ENCODE data around the gene HES1. TPM values are rescaled to one million over a fixed set of nuclear protein-coding genes. Genes with fewer than 3 reads are reported as not detected.
"Not testable (repeated sequence)": the region's sequence is repeated elsewhere in the genome, so short reads cannot be mapped to it uniquely, and the experiment has no call there.

Gene HES1
- polyA plus RNA-seq, 3 donors = 71.6 to 89.9 (median 77.0) TPM

DNA sequence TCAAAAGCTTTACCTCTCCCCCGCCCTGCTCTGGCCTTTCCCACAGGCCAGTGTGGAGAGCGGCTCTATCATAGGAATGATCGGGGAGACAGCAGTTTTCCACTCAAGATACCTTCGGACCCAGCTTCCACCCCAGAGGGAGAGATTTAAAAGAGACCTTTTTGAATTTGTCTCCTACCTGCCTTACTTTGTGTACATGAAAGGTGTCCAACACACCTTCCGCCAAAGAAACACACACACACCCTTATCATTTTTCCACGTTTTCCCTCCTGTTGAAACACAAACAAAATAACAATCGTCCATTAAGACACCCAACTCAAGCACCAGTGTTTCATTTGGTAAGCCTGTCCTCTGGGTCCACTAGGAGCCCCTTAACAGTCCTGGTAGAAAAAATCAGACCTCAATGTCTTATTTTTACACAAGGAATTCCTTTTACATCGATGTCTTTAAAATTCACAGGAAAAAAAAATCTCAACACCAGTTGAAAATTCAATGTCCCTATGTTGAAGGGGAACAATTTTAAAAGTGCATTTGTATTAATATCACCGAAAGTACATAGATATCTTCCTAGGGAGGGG is 4.0 kb downstream of the HES1 start:
- no peak for DNase-seq (ENCODE audit: low read depth in 3 of 3, low spot score in 2 of 3)

DNA sequence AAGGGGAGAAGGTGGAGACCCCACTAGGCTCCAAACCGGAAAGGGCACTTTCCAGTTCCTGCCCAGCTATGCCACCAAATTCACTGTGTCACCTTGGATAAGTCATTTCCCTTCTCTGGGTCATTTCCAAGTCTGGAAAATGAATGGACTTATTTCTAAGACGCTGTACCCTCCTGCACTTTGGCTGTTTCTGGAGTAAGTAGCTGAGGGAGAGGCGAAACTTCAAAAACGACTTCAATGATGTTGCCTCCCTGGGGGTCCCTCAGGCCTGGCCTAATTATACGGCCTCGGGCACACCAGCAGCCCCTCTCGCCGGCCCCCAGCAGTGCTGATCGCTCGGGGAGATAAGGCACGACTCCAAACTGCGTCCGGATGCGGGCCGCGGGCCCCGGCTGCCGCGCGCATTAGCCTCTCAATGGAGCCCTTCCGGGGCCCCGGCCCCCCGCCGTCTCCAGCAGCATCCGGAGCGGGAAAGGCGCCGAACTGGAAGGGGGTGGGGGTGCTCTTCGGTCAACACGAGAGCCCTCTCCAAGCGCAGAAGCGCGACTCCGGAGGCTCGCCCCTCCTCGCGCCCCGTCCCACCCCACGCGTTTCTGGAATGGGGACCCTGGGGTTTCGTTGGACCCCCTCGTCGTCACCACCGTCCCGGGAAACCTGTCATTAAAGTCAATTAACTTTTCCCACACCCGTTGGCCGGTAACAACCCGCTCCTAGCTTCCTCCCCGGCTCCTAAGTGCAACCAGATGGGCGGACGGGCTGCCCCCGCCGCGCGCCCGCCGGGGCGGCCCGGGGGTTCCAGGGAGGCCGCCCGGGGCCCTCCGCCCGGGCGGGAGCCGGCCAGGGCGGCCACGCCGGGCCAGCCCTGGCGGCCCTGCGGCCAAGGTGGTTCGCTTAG is 4.8 kb downstream of the HES1 start:
- DNase-seq (ENCODE audit: low read depth in 3 of 3, low spot score in 2 of 3) = no peak

DNA sequence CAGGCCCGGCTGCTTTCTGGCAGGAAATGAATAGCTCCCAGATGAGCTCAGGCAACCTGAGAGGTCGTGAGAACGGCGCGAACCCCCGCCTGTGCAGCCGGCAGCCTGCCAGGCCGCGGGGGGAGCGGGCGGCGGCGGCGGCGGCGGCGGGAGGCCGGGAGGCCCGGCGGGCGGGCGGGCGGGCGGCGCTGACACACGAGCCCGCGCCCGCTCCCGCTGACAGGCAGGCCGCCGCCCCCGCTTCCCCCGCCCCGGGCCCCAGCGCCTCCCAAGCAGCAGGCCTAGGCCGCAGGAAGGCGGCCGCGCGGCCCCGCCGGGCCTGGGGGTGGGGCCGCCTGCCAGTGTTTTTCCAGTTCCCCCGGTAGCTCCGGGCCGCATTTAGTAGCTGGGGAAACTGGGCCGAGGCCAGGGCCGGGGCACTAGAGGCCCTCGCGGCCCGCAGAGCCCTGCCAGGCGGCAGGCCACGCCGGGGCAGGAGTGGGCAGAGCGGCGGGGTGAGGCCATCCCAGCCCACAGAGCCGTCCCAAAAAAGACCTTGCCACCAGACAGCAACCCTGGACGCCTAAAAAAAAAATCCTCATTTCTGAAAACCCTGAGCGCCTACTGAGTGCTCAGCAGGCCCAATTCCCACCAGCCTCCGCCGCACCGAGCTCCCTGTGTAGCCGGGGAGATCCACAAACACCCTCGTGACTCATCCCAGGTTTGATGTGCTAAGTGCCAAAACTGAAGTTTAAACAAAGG is 5.6 kb downstream of the HES1 start:
- no peak for DNase-seq (ENCODE audit: low read depth in 3 of 3, low spot score in 2 of 3)

DNA sequence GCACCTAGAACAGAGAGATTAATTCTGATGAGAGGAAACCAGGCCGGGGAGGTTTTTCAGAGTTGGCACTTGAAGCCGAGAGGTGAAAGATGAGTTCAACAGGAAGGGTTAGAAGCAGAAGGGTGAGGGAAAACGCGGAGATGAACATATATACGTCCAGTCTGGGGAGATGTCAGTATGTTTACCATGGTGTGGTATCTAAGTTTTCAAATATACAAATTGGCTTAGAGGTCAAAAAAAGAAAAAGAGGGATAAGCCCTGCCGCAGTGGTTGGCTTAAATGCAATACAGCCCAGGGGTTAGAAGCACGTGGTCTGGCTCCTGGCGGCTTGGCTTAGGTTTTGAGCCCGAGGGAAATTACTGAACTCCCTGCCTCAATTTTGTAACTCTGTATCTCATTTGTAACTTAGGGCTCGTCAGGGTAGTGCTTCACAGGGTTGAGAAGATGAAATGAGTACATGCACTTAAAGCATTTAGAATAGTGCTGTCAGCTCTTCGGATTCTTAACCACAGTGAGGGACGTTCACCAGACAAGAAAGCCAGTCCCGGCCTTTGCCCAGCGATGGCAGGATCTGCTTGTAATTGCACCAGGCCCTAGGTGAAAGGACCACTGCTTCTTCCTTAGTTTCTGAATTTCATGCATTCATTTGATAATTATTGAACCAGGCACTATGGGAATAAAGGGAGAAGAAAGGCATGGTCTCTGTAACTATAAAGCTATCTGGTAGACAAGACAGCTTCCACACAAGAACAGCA is 6.4 kb downstream of the HES1 start:
- no peak for DNase-seq (ENCODE audit: low read depth in 3 of 3, low spot score in 2 of 3)

DNA sequence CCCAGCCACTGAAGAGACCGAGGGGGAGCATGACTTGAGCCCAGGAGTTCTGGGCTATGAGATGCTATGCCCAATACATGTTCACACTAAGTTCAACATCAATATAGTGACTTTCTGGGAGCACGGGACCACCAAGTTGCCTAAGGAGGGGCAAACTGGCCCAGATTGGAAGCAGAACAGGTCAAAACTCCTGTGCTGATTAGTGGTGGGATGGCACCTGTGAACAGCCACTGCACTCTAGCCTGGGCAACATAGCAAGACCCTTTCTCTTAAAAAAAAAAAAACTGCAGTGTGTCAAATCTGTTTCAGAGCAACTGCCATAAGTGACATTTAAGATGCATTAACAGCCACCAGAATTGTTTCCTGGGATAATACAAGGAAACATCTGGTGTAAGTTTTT is 9.8 kb downstream of the HES1 start:
- no peak for DNase-seq (ENCODE audit: low read depth in 3 of 3, low spot score in 2 of 3)

DNA sequence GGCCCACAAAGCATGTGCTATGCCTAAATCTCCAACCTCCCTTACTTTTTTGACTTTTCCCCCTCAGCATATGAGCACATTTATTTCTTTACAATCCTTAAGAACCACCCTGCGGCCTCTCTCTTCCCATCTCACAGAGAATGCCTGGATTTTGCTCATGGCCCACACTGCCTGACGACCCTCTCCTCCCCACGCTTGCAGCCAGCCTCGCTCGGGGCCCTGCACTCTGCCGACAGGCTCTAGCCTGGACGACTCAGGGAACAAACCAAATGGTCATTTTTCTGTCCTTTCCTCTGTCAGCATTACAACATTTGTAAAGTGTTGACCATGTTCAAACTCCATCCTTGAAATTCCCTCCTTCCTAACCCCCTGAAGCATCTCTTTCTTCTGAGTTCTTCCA is 11.7 kb downstream of the HES1 start:
- DNase-seq (ENCODE audit: low read depth in 3 of 3, low spot score in 2 of 3) = no peak

DNA sequence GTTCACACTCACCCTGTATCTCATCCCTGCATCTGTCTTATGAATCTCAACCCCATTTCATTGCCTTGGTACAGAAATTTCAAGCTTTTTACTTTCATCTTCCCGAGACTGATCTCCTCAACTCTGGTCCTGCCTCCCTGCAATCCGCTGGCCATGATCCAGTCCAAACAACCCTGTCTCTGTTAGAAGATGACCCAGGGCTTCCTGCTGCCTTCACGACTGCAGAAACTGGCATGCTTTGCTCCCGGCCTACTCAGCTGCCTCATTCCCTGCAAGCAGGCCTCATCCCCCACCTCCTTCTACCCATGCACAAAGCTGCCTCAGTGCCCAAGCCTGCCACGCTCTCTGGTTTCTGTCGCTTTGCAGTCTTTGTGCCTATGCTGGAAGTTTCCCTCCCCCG is 12.4 kb downstream of the HES1 start:
- no peak for DNase-seq (ENCODE audit: low read depth in 3 of 3, low spot score in 2 of 3)

DNA sequence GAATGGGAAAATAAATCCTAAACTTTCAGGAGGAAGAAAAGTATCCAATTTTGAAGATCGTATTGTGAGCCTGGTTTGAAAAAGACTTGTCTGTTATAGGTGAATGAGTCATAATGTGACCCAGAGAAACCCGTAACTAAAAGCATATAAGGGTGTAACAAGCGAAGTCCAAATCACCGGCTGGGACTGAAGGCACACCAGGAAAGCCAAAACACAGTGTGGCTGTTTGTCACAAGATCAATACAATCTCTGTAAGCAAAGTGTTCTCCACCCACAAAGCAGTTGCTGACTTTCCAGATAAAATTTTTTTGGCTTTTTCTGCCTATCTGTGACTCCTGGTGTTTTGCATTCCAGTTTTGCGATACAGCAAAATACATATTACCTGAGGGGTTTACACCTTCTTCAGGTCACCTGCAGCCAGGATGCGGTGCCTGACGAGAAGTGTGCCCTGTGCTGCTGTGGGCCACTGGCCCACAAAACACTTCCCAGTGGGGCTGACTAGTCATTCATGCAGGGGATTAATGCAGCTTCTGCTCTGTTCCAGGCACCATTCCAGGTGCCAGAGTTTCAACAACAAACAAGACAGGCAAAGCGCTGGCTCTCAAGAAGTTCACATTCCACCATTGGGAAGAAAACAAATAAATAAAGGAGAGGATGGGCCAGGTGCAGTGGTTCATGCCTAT is 14.4 kb downstream of the HES1 start:
- no peak for DNase-seq (ENCODE audit: low read depth in 3 of 3, low spot score in 2 of 3)

DNA sequence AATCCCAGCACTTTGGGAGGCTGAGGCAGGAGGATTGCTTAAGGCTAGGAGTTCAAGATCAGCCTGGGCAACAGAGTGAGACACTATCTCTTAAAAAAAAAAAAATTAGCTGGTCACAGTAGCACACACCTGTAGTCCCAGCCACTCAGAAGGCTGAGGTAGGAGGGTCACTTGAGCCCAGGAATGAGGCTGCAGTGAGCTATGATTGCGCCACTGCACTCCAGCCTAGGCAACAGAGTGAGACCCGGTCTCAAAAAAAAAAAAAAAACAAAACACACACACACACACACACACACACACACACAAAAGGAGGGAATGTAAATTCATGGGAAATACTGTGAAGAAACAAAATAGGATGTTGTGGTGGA is 15.0 kb downstream of the HES1 start:
- DNase-seq (ENCODE audit: low read depth in 3 of 3, low spot score in 2 of 3) = not testable (repeated sequence)

DNA sequence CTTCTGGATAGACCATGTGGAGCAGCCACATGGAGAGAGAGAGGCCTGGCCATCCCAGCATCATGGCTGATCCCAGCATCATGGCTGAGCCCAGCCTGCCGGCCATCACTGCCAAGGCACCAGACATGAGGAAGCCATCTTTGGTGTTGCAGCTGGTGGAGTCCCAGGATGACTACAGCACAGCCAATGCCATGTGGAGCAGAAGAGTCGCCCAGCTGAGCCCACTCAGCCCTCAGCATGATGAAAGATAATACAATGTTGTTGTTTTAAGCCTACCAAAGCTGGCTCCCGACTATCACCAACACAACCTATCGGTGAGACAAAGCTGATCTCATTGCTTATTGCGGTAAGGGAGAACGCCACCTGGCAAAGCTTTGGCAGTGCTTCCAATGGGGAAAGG is 18.4 kb downstream of the HES1 start:
- no peak for DNase-seq (ENCODE audit: low read depth in 3 of 3, low spot score in 2 of 3)

DNA sequence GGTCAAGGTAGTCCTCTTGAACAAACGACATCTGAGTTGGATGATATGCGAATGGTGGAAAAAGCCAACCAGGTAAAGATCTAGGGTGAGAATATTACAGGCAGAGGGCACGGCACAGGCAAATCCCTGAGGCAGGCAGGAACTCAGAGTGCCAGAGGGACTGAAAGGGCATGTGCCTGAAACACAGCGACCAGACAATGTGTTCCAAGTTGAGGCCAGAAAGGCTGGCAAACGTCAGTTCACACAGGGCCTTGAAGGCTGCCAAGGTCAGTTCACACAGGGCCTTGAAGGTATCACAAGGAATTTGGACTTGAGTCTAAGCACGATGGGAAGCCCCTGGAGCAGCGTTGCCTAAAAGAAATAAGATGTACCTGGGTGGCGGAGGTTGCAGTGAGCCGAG is 20.1 kb downstream of the HES1 start:
- no peak for DNase-seq (ENCODE audit: low read depth in 3 of 3, low spot score in 2 of 3)

DNA sequence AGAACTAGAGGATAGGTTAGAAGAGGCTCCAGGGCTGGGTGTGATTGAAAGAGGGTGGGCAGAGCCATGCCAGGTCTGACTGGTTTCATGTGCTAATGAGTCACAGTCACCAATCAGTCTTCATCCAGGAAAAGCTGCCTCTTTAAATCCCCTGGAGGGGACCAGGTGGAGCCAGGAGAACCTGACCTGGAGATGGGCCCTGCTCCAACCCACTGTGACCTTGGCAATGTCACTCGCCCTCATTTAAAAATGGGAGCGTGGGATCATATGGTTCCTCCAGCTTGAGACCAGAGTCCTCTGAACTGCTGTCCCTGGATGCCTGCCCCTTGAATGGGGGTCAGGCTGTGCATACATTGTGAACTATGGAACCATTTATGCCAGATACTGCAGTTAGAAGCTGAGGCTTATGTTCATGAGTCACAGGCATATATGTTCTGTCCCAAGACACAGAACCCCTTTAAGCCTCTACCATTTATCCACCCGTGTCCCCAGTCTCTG is 23.0 kb downstream of the HES1 start:
- DNase-seq (ENCODE audit: low read depth in 3 of 3, low spot score in 2 of 3) = no peak

DNA sequence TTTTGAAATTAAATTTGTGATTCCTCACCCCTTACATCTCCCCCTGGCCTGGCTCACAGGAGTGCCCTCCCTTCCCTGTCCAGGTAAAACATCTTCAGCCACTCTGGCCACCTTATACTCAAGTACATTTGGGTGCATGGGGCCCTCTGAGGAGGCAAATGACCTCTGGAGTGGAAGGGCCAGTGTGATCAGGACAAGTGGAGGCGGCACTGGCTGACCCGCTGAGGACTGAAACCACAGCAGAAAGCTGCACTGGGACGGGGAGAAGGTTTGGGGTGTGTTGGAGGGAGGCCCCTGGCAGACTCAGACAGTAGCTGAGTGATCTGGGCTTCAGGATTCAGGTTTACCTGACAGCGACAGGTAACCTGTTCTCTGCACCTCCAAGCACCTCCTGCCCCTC is 24.2 kb downstream of the HES1 start:
- no peak for DNase-seq (ENCODE audit: low read depth in 3 of 3, low spot score in 2 of 3)

DNA sequence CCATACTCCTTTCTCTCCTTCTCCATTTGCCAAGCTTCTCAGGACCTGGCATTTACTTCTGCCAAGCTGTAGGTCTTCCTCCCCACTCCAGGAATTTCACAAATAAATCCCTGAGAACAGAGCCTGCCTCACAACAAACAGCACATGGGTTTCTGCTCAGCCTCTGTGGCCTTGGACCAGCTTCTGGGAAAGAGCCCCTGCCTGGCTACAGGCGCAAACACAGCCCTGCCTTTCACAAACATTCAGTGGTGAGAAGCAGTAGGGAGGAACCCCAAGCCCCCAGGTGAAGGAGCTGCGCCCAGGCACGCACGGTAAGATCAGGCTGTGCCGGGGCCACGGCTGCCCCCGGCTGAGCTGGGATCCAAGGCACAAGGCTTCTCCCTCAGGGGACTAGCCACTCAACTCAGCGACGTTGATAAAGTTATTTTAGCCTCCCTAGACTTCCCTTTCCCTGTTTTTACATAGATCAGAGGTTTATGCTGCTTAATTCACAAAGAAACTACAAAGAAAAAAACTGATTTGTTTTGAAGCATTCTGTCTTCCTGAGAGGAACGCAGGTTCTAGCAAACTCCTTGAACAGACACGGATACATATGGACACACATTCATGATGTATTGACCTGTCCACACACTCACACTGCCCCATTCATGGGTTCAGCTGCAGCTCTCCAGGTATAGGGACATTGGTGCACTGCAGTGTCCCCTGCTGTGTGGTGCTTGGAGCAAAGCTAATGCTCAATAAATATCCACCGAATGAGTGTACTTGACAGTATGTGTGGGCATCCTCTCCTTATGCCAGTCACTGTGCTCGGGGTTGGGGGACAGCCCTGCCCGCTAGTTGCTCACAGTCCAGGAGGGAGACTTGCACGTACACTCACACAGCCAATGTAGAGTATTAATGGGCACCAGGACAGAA is 25.4 kb downstream of the HES1 start:
- DNase-seq (ENCODE audit: low read depth in 3 of 3, low spot score in 2 of 3) = no peak

DNA sequence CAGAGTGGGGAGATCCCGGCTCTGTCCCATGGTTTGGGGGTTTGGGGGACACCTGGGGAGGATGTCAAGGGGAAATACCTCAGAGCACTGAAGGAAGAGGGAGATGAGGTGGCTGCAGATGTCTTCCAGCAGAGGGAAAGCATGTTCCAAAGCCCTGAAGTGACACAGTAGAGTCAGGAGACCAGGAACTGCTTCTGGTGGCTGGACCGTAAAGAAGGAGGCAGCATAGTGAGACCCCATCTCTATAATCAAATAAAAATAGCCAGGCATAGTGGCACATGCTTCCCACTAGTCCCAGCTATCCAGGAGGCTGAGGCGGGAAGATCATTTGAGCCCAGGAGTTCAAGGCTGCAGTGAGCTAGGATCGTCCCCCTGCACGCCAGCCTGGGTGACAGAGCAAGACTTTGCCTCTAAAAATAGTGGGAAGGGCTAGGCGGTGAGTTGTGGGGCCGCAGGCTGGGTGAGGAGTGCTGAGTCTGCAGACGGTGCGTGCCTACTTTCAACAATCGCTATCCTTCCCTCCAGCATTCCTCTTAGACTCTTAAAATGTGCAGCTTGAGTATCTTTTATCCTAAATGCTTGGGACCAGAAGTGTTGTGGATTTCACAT is 26.2 kb downstream of the HES1 start:
- DNase-seq (ENCODE audit: low read depth in 3 of 3, low spot score in 2 of 3) = no peak

DNA sequence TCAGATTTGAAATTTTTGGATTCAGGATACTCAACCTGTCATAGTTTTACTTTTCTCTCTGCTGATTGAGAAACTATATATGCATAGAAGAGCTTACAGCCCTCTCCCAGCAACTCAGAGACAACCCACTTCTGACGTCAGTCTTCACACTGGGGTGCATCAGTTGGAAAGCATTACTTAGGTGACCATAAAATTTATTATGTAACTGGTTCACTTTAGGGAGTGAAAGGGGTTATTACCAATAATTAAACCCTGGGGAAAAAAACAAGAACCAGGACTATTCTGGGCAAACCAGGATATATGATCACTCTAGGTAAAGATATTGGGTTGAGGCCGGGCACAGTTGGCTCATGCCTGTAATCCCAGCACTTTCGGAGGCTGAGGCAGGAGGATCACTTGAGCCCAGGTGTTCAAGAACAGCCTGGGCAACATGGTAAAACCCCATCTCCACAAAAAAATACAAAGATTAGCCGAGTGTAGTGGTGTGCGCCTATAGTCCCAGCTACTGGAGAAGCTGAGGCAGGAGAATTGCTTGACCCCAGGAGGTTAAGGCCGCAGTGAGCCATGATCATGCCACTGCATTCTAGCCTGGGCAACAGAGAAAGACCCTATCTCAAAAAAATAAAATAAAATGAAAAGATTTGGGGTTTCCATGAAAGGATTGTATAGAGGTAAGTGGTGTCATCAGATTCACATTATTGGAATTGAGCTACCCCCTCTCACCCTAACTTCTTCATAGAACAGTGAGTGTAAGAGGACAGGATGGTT is 27.1 kb downstream of the HES1 start:
- DNase-seq (ENCODE audit: low read depth in 3 of 3, low spot score in 2 of 3) = no peak

DNA sequence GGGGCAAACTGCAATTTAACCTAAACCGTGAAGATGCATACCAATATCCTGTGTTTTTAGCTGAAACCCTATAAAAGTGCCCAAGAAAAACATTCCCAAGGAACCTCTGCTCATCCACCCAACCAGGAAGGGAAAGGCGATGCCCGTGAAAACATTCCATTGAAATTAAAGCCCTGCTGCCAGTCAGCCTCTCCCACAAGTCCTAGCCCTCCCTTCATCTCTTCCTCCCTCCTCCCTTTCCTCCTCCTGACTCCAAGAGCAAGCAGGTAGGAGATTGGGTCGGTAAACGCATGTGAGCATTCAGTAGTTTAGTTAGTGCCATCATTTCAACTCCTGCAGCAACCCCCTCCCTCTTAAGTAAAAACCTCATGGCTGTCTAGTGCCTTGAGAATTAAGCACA is 27.7 kb downstream of the HES1 start:
- DNase-seq (ENCODE audit: low read depth in 3 of 3, low spot score in 2 of 3) = no peak

DNA sequence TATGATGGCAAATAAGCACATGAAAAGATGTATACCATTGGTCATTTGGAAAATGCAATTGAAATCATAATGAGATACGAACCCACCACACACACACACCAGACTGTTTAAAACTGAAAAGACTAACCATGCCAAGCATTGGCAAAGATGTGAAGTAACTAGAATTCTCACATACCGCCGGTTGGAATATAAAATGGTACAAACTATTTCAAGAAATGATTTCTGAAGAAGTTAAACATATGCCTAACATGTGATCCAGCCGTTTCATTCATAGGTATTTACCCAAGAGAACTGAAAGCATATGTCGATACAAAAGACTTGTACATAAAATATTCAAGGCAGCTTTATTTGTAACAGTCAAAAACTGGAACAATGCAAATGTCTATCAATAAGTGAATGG is 28.9 kb downstream of the HES1 start:
- no peak for DNase-seq (ENCODE audit: low read depth in 3 of 3, low spot score in 2 of 3)
